Neural cell (in vitro differentiated cells): ENCODE measurements around the gene PCDH9. TPM values are rescaled to one million over a fixed set of nuclear protein-coding genes. Genes with fewer than 3 reads are reported as not detected.

Source experiments
- H2AFZ ChIP-seq: fragments of 200-600, 300-800 bp; sonication (generic), shearing (Covaris generic); 2 replicates; pipeline ENCODE4 v1.6.0; 2014; ENCODE audit warnings: low read depth, mild to moderate bottlenecking, antibody characterized with exemption, low read length, moderate library complexity
- H3F3A ChIP-seq: fragments of 200-600 bp; shearing (Covaris generic); 2 replicates; pipeline ENCODE4 v1.6.1; 2016; ENCODE audit warnings: mild to moderate bottlenecking, moderate library complexity, mixed read lengths, antibody characterized with exemption, low read length; ENCODE audit not compliant: insufficient read depth, poor library complexity, severe bottlenecking
- H3K27ac ChIP-seq: fragments of 200-600, 300-800 bp; sonication (generic), shearing (Covaris generic); 2 replicates; pipeline ENCODE4 v1.5.1; 2014; ENCODE audit warnings: mild to moderate bottlenecking, low read length, moderate library complexity
- H3K27me3 ChIP-seq: fragments of 300-800, 200-600 bp; sonication (generic), shearing (Covaris generic); 2 replicates; pipeline ENCODE4 v1.6.0; 2014; ENCODE audit warnings: mild to moderate bottlenecking, low read depth, low read length, moderate library complexity; ENCODE audit not compliant: insufficient read depth
- H3K36me3 ChIP-seq: fragments of 300-800, 200-600 bp; sonication (generic), shearing (Covaris generic); 2 replicates; pipeline ENCODE4 v1.5.1; 2014; ENCODE audit warnings: mild to moderate bottlenecking, antibody characterized with exemption, low read length, moderate library complexity; ENCODE audit not compliant: insufficient read depth
- H3K4me2 ChIP-seq: fragments of 300-800, 200-600 bp; sonication (generic), shearing (Covaris generic); 2 replicates; pipeline ENCODE4 v1.6.0; 2014; ENCODE audit warnings: mild to moderate bottlenecking, low read length
- H3K4me3 ChIP-seq: fragments of 300-800, 200-600 bp; sonication (generic), shearing (Covaris generic); 2 replicates; pipeline ENCODE4 v1.5.1; 2014; ENCODE audit warnings: mild to moderate bottlenecking, low read length, moderate library complexity
- H3K79me2 ChIP-seq: fragments of 200-600 bp; shearing (Covaris generic); replicated peaks from 2 replicates; pipeline ENCODE4 v1.6.0; 2014; ENCODE audit warnings: mild to moderate bottlenecking, low read length, moderate library complexity; ENCODE audit not compliant: insufficient read depth
- H3K9ac ChIP-seq: fragments of 300-800, 200-600 bp; sonication (generic), shearing (Covaris generic); 2 replicates; pipeline ENCODE4 v1.6.1; 2016; ENCODE audit warnings: mild to moderate bottlenecking, low read length, mixed read lengths
- H3K9me2 ChIP-seq: fragments of 200-600 bp; shearing (Covaris generic); 2 replicates; pipeline ENCODE4 v1.6.1; 2016; ENCODE audit warnings: mild to moderate bottlenecking, low read length, mixed read lengths; ENCODE audit not compliant: insufficient read depth
- H3K9me3 ChIP-seq: fragments of 200-600, 300-800 bp; sonication (generic), shearing (Covaris generic); 2 replicates; pipeline ENCODE4 v1.6.1; 2016; ENCODE audit warnings: mild to moderate bottlenecking, mixed run types, low read length, moderate library complexity, mixed read lengths
- H4K20me1 ChIP-seq: fragments of 200-600 bp; shearing (Covaris generic); 2 replicates; pipeline ENCODE4 v1.6.1; 2016; ENCODE audit warnings: mild to moderate bottlenecking, mixed run types; ENCODE audit not compliant: insufficient read depth
- EP300 ChIP-seq: fragments of 450-650 bp; conservative IDR thresholded peaks from 2 replicates; pipeline ENCODE4 v1.6.1; 2014; ENCODE audit warnings: antibody characterized with exemption, mild to moderate bottlenecking, moderate library complexity; ENCODE audit not compliant: poor library complexity, severe bottlenecking
- EZH2 ChIP-seq: fragments of 200-600, 300-800 bp; shearing (Covaris generic), sonication (generic); IDR thresholded peaks from 2 replicates; pipeline ENCODE4 v1.6.1; 2014; ENCODE audit warnings: antibody characterized with exemption, low read length, borderline replicate concordance, mild to moderate bottlenecking; ENCODE audit not compliant: insufficient read depth, poor library complexity, severe bottlenecking
- MXI1 ChIP-seq: fragments of 450-650 bp; conservative IDR thresholded peaks from 2 replicates; pipeline ENCODE4 v1.6.1; 2014; ENCODE audit warnings: antibody characterized with exemption, mild to moderate bottlenecking; ENCODE audit not compliant: poor library complexity, severe bottlenecking
- POLR2AphosphoS5 ChIP-seq: IDR thresholded peaks from 2 replicates; pipeline ENCODE4 v1.6.1; 2012
- RAD21 ChIP-seq: fragments of 450-650 bp; conservative IDR thresholded peaks from 2 replicates; pipeline ENCODE4 v1.6.1; 2014; ENCODE audit warnings: antibody characterized with exemption, mild to moderate bottlenecking, moderate library complexity
- SMC3 ChIP-seq: fragments of 450-650 bp; conservative IDR thresholded peaks from 2 replicates; pipeline ENCODE4 v1.6.1; 2014; ENCODE audit warnings: antibody characterized with exemption, mild to moderate bottlenecking, moderate library complexity; ENCODE audit not compliant: poor library complexity
- TAF1 ChIP-seq: IDR thresholded peaks from 2 replicates; pipeline ENCODE4 v1.6.1; 2012; ENCODE audit warnings: low read depth
- polyA plus RNA-seq: library from polyadenylated mRNA; depleted of rRNA; stranded (reverse); fragments of >200 nt; gene quantifications from 2 replicates; pipeline ENCODE4 v1.2.3, GENCODE V29; 2014
- TF ChIP-seq, protein P1 (sequence below): IDR thresholded peaks from 2 replicates; pipeline ENCODE4 v1.6.1; 2012; ENCODE audit warnings: borderline replicate concordance
- TF ChIP-seq, protein P2 (sequence below): fragments of 450-650 bp; IDR thresholded peaks from 2 replicates; pipeline ENCODE4 v1.5.1; 2014; ENCODE audit warnings: antibody characterized with exemption, mild to moderate bottlenecking, moderate library complexity; ENCODE audit not compliant: poor library complexity, severe bottlenecking

Gene PCDH9
- polyA plus RNA-seq, 1 donor from 2014 or later: 4.6 TPM

DNA sequence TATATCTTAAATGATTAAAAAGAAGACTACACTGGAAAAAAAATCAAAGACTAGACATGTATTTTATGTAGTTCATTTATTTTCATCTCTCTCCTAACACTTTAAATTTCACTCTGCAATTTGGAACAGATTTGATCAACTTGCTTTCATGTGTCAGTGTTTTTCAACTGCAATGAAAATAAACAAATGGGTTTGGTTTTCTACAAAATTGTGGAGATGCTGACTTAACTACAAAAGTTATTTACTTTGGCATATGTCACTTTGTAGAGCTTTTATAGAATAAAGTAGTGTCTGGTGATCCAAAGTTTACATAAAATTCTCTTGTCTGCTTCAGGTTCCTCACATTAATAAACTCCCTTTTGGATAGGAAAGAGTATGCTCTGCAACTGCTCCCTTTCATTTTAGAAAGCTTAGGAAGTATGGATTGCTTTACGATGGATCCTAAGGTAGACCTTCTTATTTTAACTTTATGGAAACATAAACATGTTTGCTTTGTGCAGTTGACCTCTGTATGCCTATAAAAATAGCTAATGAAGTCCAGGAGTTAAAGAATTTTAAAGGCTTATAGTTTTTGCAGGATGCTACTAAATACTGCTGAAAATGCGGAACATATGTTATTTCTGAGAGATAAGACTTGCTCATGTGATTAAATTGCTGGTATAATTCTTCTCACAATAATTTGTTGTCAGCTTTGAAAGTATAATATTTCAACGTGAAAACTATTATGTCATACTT is 815.9 kb downstream of the PCDH9 start:
- H3K27ac ChIP-seq: no peak overlapping the region
- H3F3A ChIP-seq: no peaks in the 10 kb centered on the region
- H3K4me3 ChIP-seq: no peak overlapping the region
- H3K79me2 ChIP-seq: no peaks in the 10 kb centered on the region
- H3K9ac ChIP-seq: no peak overlapping the region
- H3K4me2 ChIP-seq: no peak overlapping the region
- H3K9me3 ChIP-seq: no peaks in the 10 kb centered on the region
- no peak overlapping the region for H2AFZ ChIP-seq
- no peaks in the 10 kb centered on the region for H4K20me1 ChIP-seq
- H3K36me3 ChIP-seq: no peaks in the 10 kb centered on the region
- H3K27me3 ChIP-seq: no peaks in the 10 kb centered on the region
- TF ChIP-seq EZH2: no peak
- no peak for TF ChIP-seq EP300
- TF ChIP-seq TAF1: no peak
- no peak for TF ChIP-seq MXI1
- TF ChIP-seq, protein P1, sequence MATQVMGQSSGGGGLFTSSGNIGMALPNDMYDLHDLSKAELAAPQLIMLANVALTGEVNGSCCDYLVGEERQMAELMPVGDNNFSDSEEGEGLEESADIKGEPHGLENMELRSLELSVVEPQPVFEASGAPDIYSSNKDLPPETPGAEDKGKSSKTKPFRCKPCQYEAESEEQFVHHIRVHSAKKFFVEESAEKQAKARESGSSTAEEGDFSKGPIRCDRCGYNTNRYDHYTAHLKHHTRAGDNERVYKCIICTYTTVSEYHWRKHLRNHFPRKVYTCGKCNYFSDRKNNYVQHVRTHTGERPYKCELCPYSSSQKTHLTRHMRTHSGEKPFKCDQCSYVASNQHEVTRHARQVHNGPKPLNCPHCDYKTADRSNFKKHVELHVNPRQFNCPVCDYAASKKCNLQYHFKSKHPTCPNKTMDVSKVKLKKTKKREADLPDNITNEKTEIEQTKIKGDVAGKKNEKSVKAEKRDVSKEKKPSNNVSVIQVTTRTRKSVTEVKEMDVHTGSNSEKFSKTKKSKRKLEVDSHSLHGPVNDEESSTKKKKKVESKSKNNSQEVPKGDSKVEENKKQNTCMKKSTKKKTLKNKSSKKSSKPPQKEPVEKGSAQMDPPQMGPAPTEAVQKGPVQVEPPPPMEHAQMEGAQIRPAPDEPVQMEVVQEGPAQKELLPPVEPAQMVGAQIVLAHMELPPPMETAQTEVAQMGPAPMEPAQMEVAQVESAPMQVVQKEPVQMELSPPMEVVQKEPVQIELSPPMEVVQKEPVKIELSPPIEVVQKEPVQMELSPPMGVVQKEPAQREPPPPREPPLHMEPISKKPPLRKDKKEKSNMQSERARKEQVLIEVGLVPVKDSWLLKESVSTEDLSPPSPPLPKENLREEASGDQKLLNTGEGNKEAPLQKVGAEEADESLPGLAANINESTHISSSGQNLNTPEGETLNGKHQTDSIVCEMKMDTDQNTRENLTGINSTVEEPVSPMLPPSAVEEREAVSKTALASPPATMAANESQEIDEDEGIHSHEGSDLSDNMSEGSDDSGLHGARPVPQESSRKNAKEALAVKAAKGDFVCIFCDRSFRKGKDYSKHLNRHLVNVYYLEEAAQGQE: no peak
- no peak for TF ChIP-seq RAD21
- TF ChIP-seq, protein P2, sequence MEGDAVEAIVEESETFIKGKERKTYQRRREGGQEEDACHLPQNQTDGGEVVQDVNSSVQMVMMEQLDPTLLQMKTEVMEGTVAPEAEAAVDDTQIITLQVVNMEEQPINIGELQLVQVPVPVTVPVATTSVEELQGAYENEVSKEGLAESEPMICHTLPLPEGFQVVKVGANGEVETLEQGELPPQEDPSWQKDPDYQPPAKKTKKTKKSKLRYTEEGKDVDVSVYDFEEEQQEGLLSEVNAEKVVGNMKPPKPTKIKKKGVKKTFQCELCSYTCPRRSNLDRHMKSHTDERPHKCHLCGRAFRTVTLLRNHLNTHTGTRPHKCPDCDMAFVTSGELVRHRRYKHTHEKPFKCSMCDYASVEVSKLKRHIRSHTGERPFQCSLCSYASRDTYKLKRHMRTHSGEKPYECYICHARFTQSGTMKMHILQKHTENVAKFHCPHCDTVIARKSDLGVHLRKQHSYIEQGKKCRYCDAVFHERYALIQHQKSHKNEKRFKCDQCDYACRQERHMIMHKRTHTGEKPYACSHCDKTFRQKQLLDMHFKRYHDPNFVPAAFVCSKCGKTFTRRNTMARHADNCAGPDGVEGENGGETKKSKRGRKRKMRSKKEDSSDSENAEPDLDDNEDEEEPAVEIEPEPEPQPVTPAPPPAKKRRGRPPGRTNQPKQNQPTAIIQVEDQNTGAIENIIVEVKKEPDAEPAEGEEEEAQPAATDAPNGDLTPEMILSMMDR: no peak
- no peak for TF ChIP-seq SMC3
- no peak for TF ChIP-seq POLR2AphosphoS5
- H3K9me2 ChIP-seq: no peaks in the 10 kb centered on the region

DNA sequence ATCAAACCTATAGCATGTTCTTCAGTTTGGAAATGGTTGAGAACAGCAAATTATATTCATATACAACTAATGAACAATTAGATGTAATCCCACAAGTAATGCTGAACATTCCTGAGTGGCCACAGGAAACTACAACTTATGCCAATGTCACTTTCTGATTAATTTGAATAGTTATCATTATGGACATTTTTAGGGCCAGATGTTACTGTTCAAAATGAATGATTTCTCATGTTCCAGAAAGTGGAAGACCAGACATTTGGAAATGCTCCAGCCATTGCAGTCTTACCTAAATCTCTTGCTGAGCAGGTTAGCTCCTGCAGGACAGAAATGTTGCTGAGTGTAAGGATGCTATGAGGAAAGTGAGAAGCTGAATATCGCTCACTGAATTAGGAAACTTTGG is 819.8 kb downstream of the PCDH9 start:
- Histone ChIP-seq H3F3A (no peaks in the 10 kb centered on the region), H3K9ac (no peak overlapping the region), H3K27ac (no peak overlapping the region), H3K9me2 (no peaks in the 10 kb centered on the region), H3K4me3 (no peak overlapping the region), H3K9me3 (no peaks in the 10 kb centered on the region), H2AFZ (no peak overlapping the region), H3K36me3 (no peaks in the 10 kb centered on the region), H3K27me3 (no peaks in the 10 kb centered on the region), H3K79me2 (no peaks in the 10 kb centered on the region), H4K20me1 (no peaks in the 10 kb centered on the region), H3K4me2 (no peak overlapping the region)
- TF ChIP-seq MXI1: no peak
- TF ChIP-seq, protein P1: no peak
- no peak for TF ChIP-seq EP300
- TF ChIP-seq SMC3: no peak
- no peak for TF ChIP-seq POLR2AphosphoS5
- no peak for TF ChIP-seq EZH2
- TF ChIP-seq TAF1: no peak
- TF ChIP-seq, protein P2: no peak
- TF ChIP-seq RAD21: no peak
